Measurements from ENCODE around the gene APOB.

DNA sequence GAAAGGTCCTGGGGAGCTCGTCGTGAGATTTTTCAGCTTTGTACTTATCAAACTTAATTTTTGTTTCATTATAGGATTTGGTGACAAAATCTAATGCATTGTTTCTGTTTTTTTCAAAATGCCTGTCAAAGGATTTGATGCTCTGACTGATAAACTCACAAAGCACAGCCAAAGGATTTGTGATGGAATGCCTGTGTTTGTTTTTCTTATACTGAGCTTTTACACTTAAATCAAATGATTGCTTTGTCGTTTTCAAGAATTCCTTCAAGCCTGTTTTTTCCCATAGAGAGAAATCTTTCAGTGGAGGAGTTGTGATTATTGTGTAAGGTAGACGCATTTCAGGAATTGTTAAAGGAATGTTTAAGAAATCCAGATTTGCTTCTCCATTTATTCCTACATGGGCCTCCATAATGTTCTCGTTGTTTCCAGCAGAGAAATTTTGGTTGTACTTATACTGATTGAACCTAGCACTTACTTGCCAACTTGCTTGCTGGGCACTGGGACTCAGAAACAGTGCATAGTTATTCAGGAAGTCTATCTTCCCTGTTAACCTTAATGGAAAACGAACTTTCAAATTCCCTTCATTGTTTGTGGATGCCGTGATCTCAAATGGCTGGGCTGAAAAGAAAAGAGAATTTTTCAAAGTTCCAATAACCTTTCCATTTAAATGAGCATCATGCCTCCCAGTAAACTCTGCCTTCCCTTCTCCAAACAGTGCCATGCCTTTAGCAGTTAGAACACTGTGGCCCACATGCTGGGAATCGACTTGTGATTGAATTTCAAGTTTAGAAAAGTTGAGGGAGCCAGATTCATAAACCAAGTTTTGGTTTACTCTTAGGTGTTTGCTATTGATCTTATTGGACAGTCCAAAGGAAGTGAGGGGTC is 36.5 kb downstream of the APOB start:
- no peak for TF ChIP-seq POLR2A (IDR thresholded peaks at IDR 0.05; ENCODE audit: low read length)
- TF ChIP-seq GATA1 (IDR thresholded peaks at IDR 0.05; ENCODE audit: low read depth, low read length): no peak
